Astrocyte of the spinal cord (primary cell): ENCODE measurements around the gene CLASP2.

Experiments
- DNase-seq: peaks from one replicate; pipeline ENCODE4 v3.0.0; 2011; ENCODE audit warnings: low read depth, low spot score
- H3K4me3 ChIP-seq: 2 replicates; pipeline ENCODE4 v1.5.1; 2011; ENCODE audit warnings: low read depth, mild to moderate bottlenecking, low read length, moderate library complexity
- CTCF ChIP-seq: IDR thresholded peaks from 2 replicates; pipeline ENCODE4 v1.5.1; 2012; ENCODE audit warnings: low read depth, mild to moderate bottlenecking, low read length, inconsistent platforms
- in situ Hi-C: cut with HindIII; loops from 2 replicates; pipeline ENCODE4 v1.10.0; 2017; ENCODE audit warnings: low sequenced_read_pairs

The CLASP2 gene

GRCh38 chr3:33537133-33537532 is 180.9 kb downstream of the CLASP2 start:
- H3K4me3 ChIP-seq: no peak overlapping the region
- in situ Hi-C loops: no loop called here
- no peak for TF ChIP-seq CTCF
- no peak for DNase-seq

- TF ChIP-seq CTCF: no peak
- no peak overlapping the region for H3K4me3 ChIP-seq
- in situ Hi-C loops: no loop called here
These were observed 191.3 kb downstream of the CLASP2 start for GRCh38 chr3:33526787-33527186.

GRCh38 chr3:33525232-33525631 is 192.8 kb downstream of the CLASP2 start:
- H3K4me3 ChIP-seq: no peak overlapping the region
- TF ChIP-seq CTCF: no peak
- in situ Hi-C loops: no loop called here
- DNase-seq: no peak

More at GRCh38 chr3:33526787-33527186, 191.3 kb downstream of the CLASP2 start:
- no peak for DNase-seq

- in situ Hi-C loops: no loop called here
- no peak for TF ChIP-seq CTCF
- DNase-seq: no peak
- no peak overlapping the region for H3K4me3 ChIP-seq
These were observed 194.9 kb downstream of the CLASP2 start for GRCh38 chr3:33523093-33523667.

- DNase-seq: no peak
- in situ Hi-C loops: no loop called here
These were observed 196.3 kb downstream of the CLASP2 start for GRCh38 chr3:33521736-33522135.

GRCh38 chr3:33513262-33513863 is 204.7 kb downstream of the CLASP2 start:
- in situ Hi-C loops: no loop called here
- no peak for TF ChIP-seq CTCF
- no peak for DNase-seq
- H3K4me3 ChIP-seq: no peak overlapping the region

More at GRCh38 chr3:33521736-33522135, 196.3 kb downstream of the CLASP2 start:
- no peak for TF ChIP-seq CTCF
- H3K4me3 ChIP-seq: no peak overlapping the region
